Nephron progenitor cell (in vitro differentiated cells): Measurements from ENCODE around the gene CDH6.
A peak's percentile ranks its signal among the peaks of the same experiment; 100 is the strongest.

Experiments
- DNase-seq: peaks from one replicate; pipeline ENCODE4 v3.0.0; 2021
- H3K27ac Mint-ChIP-seq: 2 replicates; pipeline ENCODE4 v1.8.0; 2021; ENCODE audit warnings: mild to moderate bottlenecking, moderate library complexity, mixed read lengths
- H3K27me3 Mint-ChIP-seq: 2 replicates; pipeline ENCODE4 v1.8.0; 2021; ENCODE audit warnings: mild to moderate bottlenecking, low read depth, mixed read lengths; ENCODE audit not compliant: poor library complexity
- H3K36me3 Mint-ChIP-seq: 2 replicates; pipeline ENCODE4 v1.8.0; 2021; ENCODE audit warnings: low read depth, mixed read lengths
- H3K4me1 Mint-ChIP-seq: 2 replicates; pipeline ENCODE4 v1.8.0; 2021; ENCODE audit warnings: mixed read lengths
- H3K4me3 Mint-ChIP-seq: 2 replicates; pipeline ENCODE4 v1.8.0; 2021; ENCODE audit warnings: mild to moderate bottlenecking, moderate library complexity, mixed read lengths
- H3K9me3 Mint-ChIP-seq: 2 replicates; pipeline ENCODE4 v1.8.0; 2021; ENCODE audit warnings: mild to moderate bottlenecking, moderate library complexity, mixed read lengths
- TF ChIP-seq, protein P1 (sequence below): fragments of 200-600 bp; sonication (generic); IDR thresholded peaks from 2 replicates; pipeline ENCODE4 v1.5.0; 2021; ENCODE audit warnings: antibody characterized with exemption

CDH6 gene

GRCh38 chr5:31287985-31288384 is 94.5 kb downstream of the CDH6 start:
- Mint-ChIP-seq H3K27me3 (no peaks in the 10 kb centered on the region), H3K27ac (no peak overlapping the region), H3K9me3 (no peaks in the 10 kb centered on the region), H3K36me3 (peaks cover 11% of the 10 kb centered on the region), H3K4me3 (no peak overlapping the region), H3K4me1 (peaks cover 6% of the 10 kb centered on the region)
- no peak for DNase-seq
- TF ChIP-seq, protein P1, sequence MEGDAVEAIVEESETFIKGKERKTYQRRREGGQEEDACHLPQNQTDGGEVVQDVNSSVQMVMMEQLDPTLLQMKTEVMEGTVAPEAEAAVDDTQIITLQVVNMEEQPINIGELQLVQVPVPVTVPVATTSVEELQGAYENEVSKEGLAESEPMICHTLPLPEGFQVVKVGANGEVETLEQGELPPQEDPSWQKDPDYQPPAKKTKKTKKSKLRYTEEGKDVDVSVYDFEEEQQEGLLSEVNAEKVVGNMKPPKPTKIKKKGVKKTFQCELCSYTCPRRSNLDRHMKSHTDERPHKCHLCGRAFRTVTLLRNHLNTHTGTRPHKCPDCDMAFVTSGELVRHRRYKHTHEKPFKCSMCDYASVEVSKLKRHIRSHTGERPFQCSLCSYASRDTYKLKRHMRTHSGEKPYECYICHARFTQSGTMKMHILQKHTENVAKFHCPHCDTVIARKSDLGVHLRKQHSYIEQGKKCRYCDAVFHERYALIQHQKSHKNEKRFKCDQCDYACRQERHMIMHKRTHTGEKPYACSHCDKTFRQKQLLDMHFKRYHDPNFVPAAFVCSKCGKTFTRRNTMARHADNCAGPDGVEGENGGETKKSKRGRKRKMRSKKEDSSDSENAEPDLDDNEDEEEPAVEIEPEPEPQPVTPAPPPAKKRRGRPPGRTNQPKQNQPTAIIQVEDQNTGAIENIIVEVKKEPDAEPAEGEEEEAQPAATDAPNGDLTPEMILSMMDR = no peak

DNA sequence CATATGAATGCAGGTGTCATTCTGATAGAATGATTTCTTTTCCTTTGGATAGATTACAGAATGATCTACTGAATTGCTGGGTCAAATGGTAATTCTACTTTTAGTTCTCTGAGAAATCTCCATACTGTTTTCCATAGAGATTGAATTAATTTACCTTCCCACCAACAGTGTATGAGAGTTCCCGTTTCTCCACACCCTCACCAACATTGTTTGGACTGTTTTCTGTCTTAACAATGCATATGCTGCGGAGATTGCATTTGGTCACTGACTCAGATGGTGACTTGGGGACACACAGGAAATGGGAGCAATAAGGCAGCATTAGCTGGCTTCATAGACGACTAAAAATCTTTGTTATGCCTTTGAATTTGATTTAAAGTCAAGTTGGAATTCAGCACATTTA is 95.9 kb downstream of the CDH6 start:
- H3K9me3 Mint-ChIP-seq = no peaks in the 10 kb centered on the region
- no peak overlapping the region for H3K27ac Mint-ChIP-seq
- no peak for DNase-seq
- TF ChIP-seq, protein P1 = no peak
- H3K36me3 Mint-ChIP-seq = peaks cover 9% of the 10 kb centered on the region
- H3K4me3 Mint-ChIP-seq = no peak overlapping the region
- H3K4me1 Mint-ChIP-seq = peaks cover 6% of the 10 kb centered on the region
- no peaks in the 10 kb centered on the region for H3K27me3 Mint-ChIP-seq

DNA sequence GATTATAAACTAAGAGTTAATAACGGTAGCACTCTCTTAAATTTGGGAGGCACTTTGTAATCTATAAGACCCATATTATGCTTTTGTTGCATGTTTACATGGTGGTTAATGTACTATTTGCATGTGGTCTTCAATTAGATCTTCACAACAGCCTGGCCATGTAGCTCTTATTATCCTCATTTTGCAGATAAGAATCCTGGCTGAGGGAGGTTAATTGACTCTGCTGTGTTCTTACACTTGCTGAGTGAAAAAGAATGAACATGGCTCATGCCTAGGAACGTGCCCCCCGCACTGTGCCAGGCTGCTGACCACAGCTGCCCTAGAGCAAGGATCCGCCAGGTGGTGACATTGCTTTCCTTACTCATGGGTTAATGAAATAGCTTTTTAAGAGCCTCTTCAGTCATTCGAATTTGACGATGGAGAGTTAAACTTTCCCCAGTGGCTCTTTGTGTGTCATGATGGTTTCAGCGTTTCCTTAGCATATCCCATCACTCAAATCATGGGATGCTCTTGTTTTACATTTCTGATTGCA is 97.9 kb downstream of the CDH6 start:
- Mint-ChIP-seq H3K36me3 (peaks cover 5% of the 10 kb centered on the region), H3K4me3 (no peak overlapping the region), H3K4me1 (peaks cover 6% of the 10 kb centered on the region), H3K9me3 (no peaks in the 10 kb centered on the region), H3K27ac (no peak overlapping the region), H3K27me3 (no peaks in the 10 kb centered on the region)
- TF ChIP-seq, protein P1 = no peak
- DNase-seq = no peak

DNA sequence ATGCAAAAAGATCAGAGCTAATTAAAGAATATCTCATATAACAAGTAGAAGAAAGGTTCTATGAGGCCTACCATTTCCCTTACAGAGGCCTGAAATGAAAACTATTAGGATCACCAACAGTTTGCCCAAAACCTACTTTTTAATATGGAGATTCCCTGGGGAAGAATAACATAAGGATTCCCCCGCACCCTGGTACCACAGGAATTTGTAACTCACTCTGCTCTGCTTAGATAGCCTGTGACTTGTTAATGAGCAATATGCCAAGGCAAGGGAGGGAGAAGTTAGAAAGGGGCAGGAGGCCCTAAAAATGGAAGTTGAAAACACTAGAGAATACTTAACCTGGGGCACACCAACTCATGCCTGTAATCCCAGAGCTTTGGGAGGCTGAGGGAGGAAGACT is 107.0 kb downstream of the CDH6 start:
- Mint-ChIP-seq H3K27me3 (no peaks in the 10 kb centered on the region), H3K36me3 (peaks cover 79% of the 10 kb centered on the region)

GRCh38 chr5:31301833-31302232 is 108.3 kb downstream of the CDH6 start:
- H3K27me3 Mint-ChIP-seq = no peaks in the 10 kb centered on the region
- TF ChIP-seq, protein P1 = no peak
- peaks cover 86% of the 10 kb centered on the region for H3K36me3 Mint-ChIP-seq
- no peak for DNase-seq
- no peaks in the 10 kb centered on the region for H3K4me1 Mint-ChIP-seq
- peak overlapping the region; percentile 19 for H3K27ac Mint-ChIP-seq
- no peak overlapping the region for H3K4me3 Mint-ChIP-seq
- no peaks in the 10 kb centered on the region for H3K9me3 Mint-ChIP-seq

More for the DNA sequence above, 107.0 kb downstream of the CDH6 start:
- Mint-ChIP-seq H3K4me3 (no peak overlapping the region), H3K4me1 (no peaks in the 10 kb centered on the region), H3K27ac (no peak overlapping the region), H3K9me3 (no peaks in the 10 kb centered on the region)
- DNase-seq = no peak
- TF ChIP-seq, protein P1 = no peak

GRCh38 chr5:31303688-31304087 is 110.2 kb downstream of the CDH6 start:
- H3K27ac Mint-ChIP-seq = no peak overlapping the region

More at GRCh38 chr5:31303688-31304087, 110.2 kb downstream of the CDH6 start:
- Mint-ChIP-seq H3K36me3 (peaks cover 73% of the 10 kb centered on the region), H3K27me3 (no peaks in the 10 kb centered on the region), H3K4me1 (no peaks in the 10 kb centered on the region), H3K4me3 (no peak overlapping the region), H3K9me3 (no peaks in the 10 kb centered on the region)
- TF ChIP-seq, protein P1 = no peak
- no peak for DNase-seq
